WTC11 (cell line): ENCODE measurements around the gene DUSP5. TPM values are rescaled to one million over a fixed set of nuclear protein-coding genes. Genes with fewer than 3 reads are reported as not detected.

Experiments used
- ATAC-seq: fragments of 200-7000 bp; cut with Tn5 transposase; 2 replicates; pipeline ENCODE4 v1.10.0; 2021; ENCODE audit warnings: mild to moderate bottlenecking, moderate library complexity
- CTCF ChIA-PET: fragments of 300-600 bp; sonication (Branson Sonifier 250); formaldehyde crosslinking; loops from one replicate; lab custom pipeline; 2021; ENCODE audit warnings: antibody characterized with exemption; lab: Charles Lee
- POLR2A ChIA-PET: fragments of 350-600 bp; sonication (Branson Sonifier 250); formaldehyde crosslinking; loops from one replicate; lab custom pipeline; 2021; ENCODE audit warnings: antibody characterized with exemption; lab: Charles Lee
- DNase-seq: peaks from one replicate; pipeline ENCODE4 v3.0.0; 2021; ENCODE audit warnings: low spot score
- H3K27ac Mint-ChIP-seq: 2 replicates; pipeline ENCODE4 v1.8.0; 2021; ENCODE audit warnings: mixed read lengths
- H3K27me3 Mint-ChIP-seq: 2 replicates; pipeline ENCODE4 v1.8.0; 2021; ENCODE audit warnings: low read depth, mild to moderate bottlenecking, moderate library complexity, mixed read lengths
- H3K36me3 Mint-ChIP-seq: 2 replicates; pipeline ENCODE4 v1.8.0; 2021; ENCODE audit warnings: mixed read lengths
- H3K4me1 Mint-ChIP-seq: 2 replicates; pipeline ENCODE4 v1.8.0; 2022; ENCODE audit warnings: mixed read lengths
- H3K4me3 Mint-ChIP-seq: 2 replicates; pipeline ENCODE4 v1.8.0; 2021; ENCODE audit warnings: mild to moderate bottlenecking, moderate library complexity, mixed read lengths
- H3K9me3 Mint-ChIP-seq: 2 replicates; pipeline ENCODE4 v1.8.0; 2021; ENCODE audit warnings: mixed read lengths
- E2F1 ChIP-seq: sonication (generic); formaldehyde crosslinking; IDR thresholded peaks from 2 replicates; pipeline ENCODE4 v1.8.0; 2022; ENCODE audit warnings: mild to moderate bottlenecking, missing genetic modification reagents
- ELF4 ChIP-seq: sonication (generic); formaldehyde crosslinking; IDR thresholded peaks from 2 replicates; pipeline ENCODE4 v1.8.1; 2022; ENCODE audit warnings: low read depth, mild to moderate bottlenecking, moderate library complexity, missing genetic modification reagents
- ESRRA ChIP-seq: sonication (generic); formaldehyde crosslinking; IDR thresholded peaks from 2 replicates; pipeline ENCODE4 v1.8.1; 2022; ENCODE audit warnings: mild to moderate bottlenecking, missing genetic modification reagents, borderline replicate concordance
- GRHL2 ChIP-seq: fragments of 250-450 bp; sonication (Bioruptor Pico); IDR thresholded peaks from 2 replicates; pipeline ENCODE4 v1.8.0; 2022; ENCODE audit warnings: mild to moderate bottlenecking, moderate library complexity; ENCODE audit not compliant: insufficient replicate concordance, severe bottlenecking
- IRF2 ChIP-seq: sonication (generic); formaldehyde crosslinking; IDR thresholded peaks from 2 replicates; pipeline ENCODE4 v1.8.0; 2022; ENCODE audit warnings: low read depth, missing genetic modification reagents, borderline replicate concordance
- NFYB ChIP-seq: sonication (generic); formaldehyde crosslinking; conservative IDR thresholded peaks from 2 replicates; pipeline ENCODE4 v1.8.0; 2022; ENCODE audit warnings: low read depth, missing genetic modification reagents
- NR1H2 ChIP-seq: sonication (generic); formaldehyde crosslinking; IDR thresholded peaks from 2 replicates; pipeline ENCODE4 v1.9.0; 2021; ENCODE audit warnings: mild to moderate bottlenecking, moderate library complexity, missing genetic modification reagents
- NR2C2 ChIP-seq: sonication (generic); formaldehyde crosslinking; IDR thresholded peaks from 2 replicates; pipeline ENCODE4 v1.8.0; 2022; ENCODE audit warnings: mild to moderate bottlenecking, missing genetic modification reagents
- NR3C1 ChIP-seq: sonication (generic); formaldehyde crosslinking; conservative IDR thresholded peaks from 2 replicates; pipeline ENCODE4 v1.8.1; 2023; ENCODE audit warnings: low read depth, mild to moderate bottlenecking, missing genetic modification reagents
- PRRX2 ChIP-seq: fragments of 250-450 bp; sonication (Bioruptor Pico); IDR thresholded peaks from 2 replicates; pipeline ENCODE4 v1.8.0; 2021; ENCODE audit warnings: mild to moderate bottlenecking
- SOX15 ChIP-seq: fragments of 250-450 bp; sonication (Bioruptor Pico); IDR thresholded peaks from 2 replicates; pipeline ENCODE4 v1.9.0; 2021; ENCODE audit warnings: mild to moderate bottlenecking
- TEAD4 ChIP-seq: sonication (generic); formaldehyde crosslinking; IDR thresholded peaks from 2 replicates; pipeline ENCODE4 v1.8.0; 2022; ENCODE audit warnings: mild to moderate bottlenecking, missing genetic modification reagents
- TP53 ChIP-seq: sonication (generic); formaldehyde crosslinking; IDR thresholded peaks from 2 replicates; pipeline ENCODE4 v1.8.1; 2023; ENCODE audit warnings: mild to moderate bottlenecking, missing genetic modification reagents
- USF1 ChIP-seq: sonication (generic); formaldehyde crosslinking; IDR thresholded peaks from 2 replicates; pipeline ENCODE4 v1.8.0; 2022; ENCODE audit warnings: mild to moderate bottlenecking, missing genetic modification reagents
- ZMAT4 ChIP-seq: fragments of 250-450 bp; sonication (Bioruptor Pico); IDR thresholded peaks from 2 replicates; pipeline ENCODE4 v1.9.0; 2021; ENCODE audit warnings: mild to moderate bottlenecking
- ZNF121 ChIP-seq: sonication (generic); formaldehyde crosslinking; IDR thresholded peaks from 2 replicates; pipeline ENCODE4 v1.8.0; 2023; ENCODE audit warnings: missing genetic modification reagents
- ZNF396 ChIP-seq: fragments of 250-450 bp; sonication (Bioruptor Pico); IDR thresholded peaks from 2 replicates; pipeline ENCODE4 v1.8.0; 2021; ENCODE audit warnings: mild to moderate bottlenecking, moderate library complexity, borderline replicate concordance
- ZNF425 ChIP-seq: fragments of 250-450 bp; sonication (Bioruptor Pico); conservative IDR thresholded peaks from 2 replicates; pipeline ENCODE4 v1.9.0; 2021; ENCODE audit warnings: mild to moderate bottlenecking
- total RNA-seq: library from RNA; stranded (reverse); gene quantifications from 3 replicates; pipeline ENCODE4 v1.2.3, GENCODE V29; 2021
- TF ChIP-seq, protein P1 (sequence below): sonication (generic); formaldehyde crosslinking; IDR thresholded peaks from 2 replicates; pipeline ENCODE4 v1.8.1; 2022; ENCODE audit warnings: mild to moderate bottlenecking, missing genetic modification reagents, moderate library complexity, borderline replicate concordance
- TF ChIP-seq, protein P2 (sequence below): sonication (generic); formaldehyde crosslinking; IDR thresholded peaks from 2 replicates; pipeline ENCODE4 v1.8.1; 2022; ENCODE audit warnings: mild to moderate bottlenecking, moderate library complexity, missing genetic modification reagents
- TF ChIP-seq, protein P3 (sequence below): sonication (generic); formaldehyde crosslinking; IDR thresholded peaks from 2 replicates; pipeline ENCODE4 v1.8.1; 2023; ENCODE audit warnings: mild to moderate bottlenecking, missing genetic modification reagents, moderate library complexity

Gene DUSP5
- total RNA-seq, 1 experiment from 2014 or later, result 55.1 TPM

- H3K27ac Mint-ChIP-seq, result no peak overlapping the region; the same call in 1 of the 2 replicates
- ATAC-seq (no peak), DNase-seq (no peak)
- H3K4me3 Mint-ChIP-seq, result peak overlapping the region; percentile 16
- peaks cover 2% of the 10 kb centered on the region; the same call in 1 of the 2 replicates for H3K36me3 Mint-ChIP-seq
- ChIA-PET POLR2A (no interaction called here), CTCF (interaction anchor here (0.5 to 1.5 kb wide), 2 partner anchors 75 to 140 kb away, joined by 3 to 7 read pairs; no protein-coding TSS in a partner anchor)
- TF ChIP-seq IRF2 (CRISPR knock-in tag) (no peak), E2F1 (CRISPR knock-in tag) (no peak), ZNF425 (CRISPR knock-in tag) (no peak), USF1 (CRISPR knock-in tag) (no peak)
- TF ChIP-seq, protein P1, sequence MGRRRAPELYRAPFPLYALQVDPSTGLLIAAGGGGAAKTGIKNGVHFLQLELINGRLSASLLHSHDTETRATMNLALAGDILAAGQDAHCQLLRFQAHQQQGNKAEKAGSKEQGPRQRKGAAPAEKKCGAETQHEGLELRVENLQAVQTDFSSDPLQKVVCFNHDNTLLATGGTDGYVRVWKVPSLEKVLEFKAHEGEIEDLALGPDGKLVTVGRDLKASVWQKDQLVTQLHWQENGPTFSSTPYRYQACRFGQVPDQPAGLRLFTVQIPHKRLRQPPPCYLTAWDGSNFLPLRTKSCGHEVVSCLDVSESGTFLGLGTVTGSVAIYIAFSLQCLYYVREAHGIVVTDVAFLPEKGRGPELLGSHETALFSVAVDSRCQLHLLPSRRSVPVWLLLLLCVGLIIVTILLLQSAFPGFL (CRISPR knock-in tag), result no peak
- peaks cover 8% of the 10 kb centered on the region for H3K27me3 Mint-ChIP-seq
- peaks cover 67% of the 10 kb centered on the region for H3K4me1 Mint-ChIP-seq
- no peaks in the 10 kb centered on the region for H3K9me3 Mint-ChIP-seq
Measured at GRCh38 chr10:110493832-110494426, 3.8 kb upstream of the DUSP5 start.

DNA sequence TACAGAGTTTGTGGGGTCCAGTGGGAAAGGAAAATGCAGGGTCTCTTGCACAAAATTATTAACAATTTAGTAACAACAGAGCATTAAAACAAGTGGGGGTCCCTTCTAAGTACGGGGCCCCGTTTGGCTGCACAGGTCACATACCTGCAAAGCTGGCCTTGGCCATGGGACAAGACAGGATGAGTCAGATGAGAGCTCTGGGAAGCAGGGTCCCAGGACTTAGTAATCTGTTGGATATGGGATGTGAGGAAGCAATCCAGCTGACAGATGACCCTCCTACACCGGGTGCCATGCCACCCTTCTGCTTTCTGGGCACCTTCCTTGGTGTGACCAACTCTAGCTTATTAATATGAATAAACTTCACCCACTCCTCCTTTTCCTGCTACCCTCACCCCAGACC, 3.2 kb upstream of the DUSP5 start:
- Mint-ChIP-seq H3K27me3 (peaks cover 12% of the 10 kb centered on the region), H3K27ac (no peak overlapping the region), H3K4me3 (no peak overlapping the region), H3K9me3 (no peaks in the 10 kb centered on the region), H3K36me3 (peaks cover 2% of the 10 kb centered on the region; the same call in 1 of the 2 replicates), H3K4me1 (peaks cover 67% of the 10 kb centered on the region)
- TF ChIP-seq GRHL2 (CRISPR knock-in tag) (no peak), SOX15 (no peak), NR2C2 (no peak), NR3C1 (CRISPR knock-in tag) (no peak), ESRRA (CRISPR knock-in tag) (no peak), NR1H2 (CRISPR knock-in tag) (no peak), ZNF121 (CRISPR knock-in tag) (no peak), TP53 (no peak), PRRX2 (CRISPR knock-in tag) (no peak), ZMAT4 (no peak), ZNF425 (CRISPR knock-in tag) (no peak), ZNF396 (CRISPR knock-in tag) (no peak), NFYB (CRISPR knock-in tag) (no peak), ELF4 (CRISPR knock-in tag) (no peak), TEAD4 (CRISPR knock-in tag) (no peak)
- TF ChIP-seq, protein P2, sequence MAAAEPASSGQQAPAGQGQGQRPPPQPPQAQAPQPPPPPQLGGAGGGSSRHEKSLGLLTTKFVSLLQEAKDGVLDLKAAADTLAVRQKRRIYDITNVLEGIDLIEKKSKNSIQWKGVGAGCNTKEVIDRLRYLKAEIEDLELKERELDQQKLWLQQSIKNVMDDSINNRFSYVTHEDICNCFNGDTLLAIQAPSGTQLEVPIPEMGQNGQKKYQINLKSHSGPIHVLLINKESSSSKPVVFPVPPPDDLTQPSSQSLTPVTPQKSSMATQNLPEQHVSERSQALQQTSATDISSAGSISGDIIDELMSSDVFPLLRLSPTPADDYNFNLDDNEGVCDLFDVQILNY (CRISPR knock-in tag), result no peak
- TF ChIP-seq, protein P3, sequence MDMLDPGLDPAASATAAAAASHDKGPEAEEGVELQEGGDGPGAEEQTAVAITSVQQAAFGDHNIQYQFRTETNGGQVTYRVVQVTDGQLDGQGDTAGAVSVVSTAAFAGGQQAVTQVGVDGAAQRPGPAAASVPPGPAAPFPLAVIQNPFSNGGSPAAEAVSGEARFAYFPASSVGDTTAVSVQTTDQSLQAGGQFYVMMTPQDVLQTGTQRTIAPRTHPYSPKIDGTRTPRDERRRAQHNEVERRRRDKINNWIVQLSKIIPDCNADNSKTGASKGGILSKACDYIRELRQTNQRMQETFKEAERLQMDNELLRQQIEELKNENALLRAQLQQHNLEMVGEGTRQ (CRISPR knock-in tag), result no peak
- no peak for DNase-seq
- no peak for ATAC-seq
- CTCF ChIA-PET, result interaction anchor here (1.5 kb wide), 1 partner anchor 140 kb away, joined by 7 read pairs; no protein-coding TSS in a partner anchor
- POLR2A ChIA-PET, result no interaction called here
